Right hindlimb (tissue), 1 donor: ENCODE measurements around the gene CTXN3.
A peak's percentile ranks its signal among the peaks of the same experiment; 100 is the strongest.

Experiments used
- DNase-seq: peaks from one replicate; pipeline ENCODE4 v3.0.0-alpha.2; 2018

The CTXN3 gene

DNA sequence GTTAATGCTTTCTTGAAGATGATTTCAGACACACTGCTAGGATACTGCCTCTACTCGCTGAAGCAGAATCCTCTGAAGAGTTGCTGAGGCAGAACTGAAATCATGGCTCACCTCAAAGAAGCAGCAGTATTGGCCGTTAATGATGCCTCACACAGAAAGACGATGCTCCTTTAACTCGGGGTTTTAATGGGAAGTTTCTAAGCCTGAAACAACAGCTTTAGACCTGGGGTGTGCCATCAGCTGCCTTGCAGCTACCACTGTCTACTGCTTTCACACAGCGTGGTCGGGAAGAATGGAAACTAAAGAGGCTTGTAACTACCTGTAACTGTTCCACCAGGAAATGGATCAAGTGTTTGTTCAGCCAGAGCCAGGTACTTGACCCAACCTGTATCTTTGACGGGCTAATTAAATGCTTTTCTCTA lies at the start of gene CTXN3:
Gene CTXN3 (plus strand): TSS at position 65 of the 422 bp plus-strand sequence. CDS start 8,440 bp downstream, outside the sequence.
- DNase-seq, result no peak

GRCh38 chr5:127599320-127599719 lies 49.6 kb upstream of the CTXN3 start:
- DNase-seq, result no peak

- no peak for DNase-seq
Measured at GRCh38 chr5:127599847-127600246, 49.0 kb upstream of the CTXN3 start.

GRCh38 chr5:127601111-127601510 lies 47.8 kb upstream of the CTXN3 start:
- no peak for DNase-seq

- no peak for DNase-seq
Measured at GRCh38 chr5:127601601-127602000, 47.3 kb upstream of the CTXN3 start.

DNA sequence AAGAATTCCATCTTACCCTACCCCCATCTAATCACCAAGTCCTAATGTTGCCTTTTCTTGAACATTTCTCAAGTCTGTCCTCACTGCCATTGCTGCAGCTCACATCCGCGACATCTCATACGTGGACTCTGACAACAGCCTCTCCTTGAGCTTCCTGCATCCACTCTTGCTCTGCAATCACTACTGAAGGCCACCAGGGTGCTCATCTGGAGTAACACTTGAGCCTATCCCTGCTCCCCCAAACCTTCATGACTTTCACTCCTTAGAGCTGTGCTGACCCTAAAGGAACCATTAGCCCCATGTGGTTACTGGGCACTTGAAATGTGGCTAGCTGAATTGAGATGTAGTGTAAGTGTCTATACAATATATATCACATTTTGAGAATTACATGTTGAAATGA lies 46.4 kb upstream of the CTXN3 start:
- no peak for DNase-seq

- DNase-seq, result no peak
Measured at GRCh38 chr5:127602896-127603844, 45.7 kb upstream of the CTXN3 start.

- DNase-seq, result no peak
Measured at GRCh38 chr5:127608077-127608660, 40.7 kb upstream of the CTXN3 start.

DNA sequence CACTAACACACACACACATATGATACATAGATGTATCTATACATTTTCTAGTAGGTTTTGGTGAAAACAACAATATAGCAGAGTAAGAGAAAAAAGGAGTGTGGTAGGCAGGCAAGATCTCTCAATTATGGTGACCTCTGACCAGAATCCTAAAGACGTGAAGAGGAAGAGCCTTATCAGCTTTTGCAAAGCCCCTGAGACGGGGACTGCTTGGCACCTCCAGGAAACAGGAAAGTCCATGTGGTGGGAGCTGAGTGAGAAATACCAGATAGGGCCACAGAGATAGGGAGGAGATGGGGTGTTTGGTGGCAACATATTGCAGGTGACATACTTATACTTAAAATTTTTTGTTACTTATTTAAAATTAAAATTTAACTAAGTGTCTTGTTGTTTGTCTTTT lies 39.9 kb upstream of the CTXN3 start:
- DNase-seq, result no peak

DNA sequence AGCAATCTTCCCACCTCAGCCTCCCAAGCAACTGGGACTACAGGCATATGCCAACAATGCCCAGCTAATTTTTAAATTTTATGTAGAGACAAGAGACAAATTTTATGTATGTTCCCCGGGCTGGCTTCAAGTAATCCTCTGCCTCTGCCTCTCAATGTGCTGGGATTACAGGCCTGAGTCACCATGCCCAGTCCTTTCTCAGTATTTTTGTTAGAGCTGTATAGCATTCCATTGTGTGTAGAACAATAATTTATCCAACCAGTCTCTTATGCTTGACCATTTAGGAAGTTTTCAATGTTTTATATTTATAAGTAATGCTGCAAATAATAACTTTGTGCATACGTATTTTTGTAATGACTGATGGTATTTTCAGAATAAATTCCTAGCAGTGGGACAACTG lies 38.9 kb upstream of the CTXN3 start:
- no peak for DNase-seq

GRCh38 chr5:127612441-127613141 lies 36.3 kb upstream of the CTXN3 start:
- DNase-seq, result no peak

DNA sequence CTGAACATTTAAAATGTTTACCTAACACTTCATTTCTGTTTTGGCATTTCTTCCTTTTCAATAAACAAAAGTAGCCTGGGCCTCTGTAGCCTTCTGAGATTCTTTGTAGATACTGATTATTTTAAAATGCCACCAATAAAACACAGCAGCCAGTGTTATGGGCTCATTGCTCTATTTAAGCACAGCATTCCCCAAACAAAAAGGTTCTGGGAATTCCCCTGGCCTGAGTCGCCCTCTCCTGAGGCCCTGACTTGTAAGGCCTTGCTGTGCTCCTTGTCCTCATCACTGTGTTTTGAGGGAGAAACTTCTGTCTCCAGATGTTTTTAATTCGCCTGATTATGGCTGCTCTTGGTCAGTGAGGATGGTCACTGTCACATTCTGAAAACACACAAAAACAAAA lies 33.0 kb upstream of the CTXN3 start:
- DNase-seq, result no peak

GRCh38 chr5:127619908-127620479 lies 28.9 kb upstream of the CTXN3 start:
- no peak for DNase-seq

DNA sequence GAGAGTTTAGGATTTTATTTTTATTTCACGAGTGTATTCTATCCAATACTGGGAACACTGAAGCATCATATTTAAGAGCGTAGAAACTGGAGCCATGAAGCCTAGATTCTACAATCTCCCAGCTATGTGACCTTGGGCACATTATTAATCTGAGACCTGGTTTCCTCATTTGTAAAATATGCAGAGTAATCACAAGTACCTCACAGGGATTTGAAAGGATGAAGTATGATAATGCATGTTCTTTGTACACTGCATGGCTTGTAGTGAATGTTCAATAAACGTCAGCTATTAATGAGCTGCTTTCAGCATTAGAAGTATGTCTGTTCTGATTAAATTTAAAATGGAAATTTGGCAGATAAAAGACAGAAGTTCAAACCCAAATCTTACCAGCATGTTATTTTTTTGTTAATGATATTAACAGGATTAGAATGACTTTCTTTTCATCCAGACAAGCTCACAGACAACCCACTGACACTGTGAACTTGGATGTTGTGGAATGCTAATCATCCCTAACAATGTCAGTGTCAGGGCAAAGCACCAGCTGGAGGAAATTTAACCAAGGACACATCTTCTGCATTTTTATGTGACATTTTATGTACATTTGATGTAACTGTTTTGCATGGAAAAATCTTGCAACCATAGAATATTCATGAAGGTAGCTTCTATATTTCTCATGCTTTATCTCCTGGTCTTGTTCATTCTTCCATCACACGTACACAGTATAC lies 27.1 kb upstream of the CTXN3 start:
- no peak for DNase-seq

- no peak for DNase-seq
Measured at GRCh38 chr5:127634007-127634406, 14.9 kb upstream of the CTXN3 start.

DNA sequence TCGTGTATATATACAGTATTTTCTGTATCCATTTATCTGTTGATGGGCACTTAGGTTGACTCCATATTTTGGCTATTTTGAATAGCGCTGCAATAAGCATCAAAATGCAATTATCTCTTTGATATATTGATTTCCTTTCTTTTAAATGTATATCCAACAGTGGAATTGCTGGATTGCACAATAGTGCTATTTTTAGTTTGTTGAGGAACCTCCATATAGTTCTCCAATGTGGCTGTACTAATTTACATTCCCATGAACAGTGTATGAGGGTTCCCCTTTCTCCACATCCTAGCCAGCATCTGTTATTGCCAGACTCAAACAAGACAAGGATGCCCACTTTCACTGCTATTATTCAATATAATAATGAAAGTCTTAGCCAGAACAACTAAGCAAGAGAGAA lies 9.1 kb upstream of the CTXN3 start:
- no peak for DNase-seq

GRCh38 chr5:127642949-127643348 lies 5.9 kb upstream of the CTXN3 start:
- DNase-seq, result no peak

- no peak for DNase-seq
Measured at GRCh38 chr5:127643607-127644006, 5.3 kb upstream of the CTXN3 start.

GRCh38 chr5:127645300-127645726 lies 3.6 kb upstream of the CTXN3 start:
- DNase-seq, result no peak

- peak; percentile 24 for DNase-seq
Measured at GRCh38 chr5:127647361-127647958, 1.4 kb upstream of the CTXN3 start.

DNA sequence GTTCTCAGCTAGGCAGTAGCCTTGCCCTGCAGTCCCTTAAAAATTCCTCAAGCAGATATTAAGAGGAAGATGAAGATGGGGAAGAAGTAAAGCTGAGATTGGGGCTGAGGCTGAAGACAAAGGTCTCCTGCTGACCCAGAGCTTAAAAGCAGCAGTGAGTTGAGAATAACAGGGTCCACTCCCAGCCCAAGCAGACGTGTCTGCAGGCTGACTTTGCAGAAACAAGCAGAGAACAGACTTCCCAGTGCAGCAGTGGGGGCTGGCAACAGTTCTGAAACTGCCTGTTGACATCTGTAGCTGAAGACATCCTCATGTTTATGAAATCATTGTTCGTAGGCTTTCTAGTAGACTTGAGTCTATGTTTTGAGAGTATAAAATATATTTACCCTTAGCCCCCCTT lies 1.1 kb downstream of the CTXN3 start:
- DNase-seq, result peak; percentile 39

- no peak for DNase-seq
Measured at GRCh38 chr5:127650649-127651048, 1.8 kb downstream of the CTXN3 start.
